HG03439 (cell line): ENCODE results near the gene NKAIN2.

Experiments used
- ATAC-seq: cut with Tn5 transposase; IDR thresholded peaks from one replicate; pipeline ENCODE4 v1.9.1; 2021; ENCODE audit warnings: mild to moderate bottlenecking, moderate library complexity; ENCODE audit not compliant: unreplicated experiment

NKAIN2 gene

GRCh38 chr6:123803504-123804013 is at the start of gene NKAIN2:
Gene NKAIN2 (plus strand): TSS chr6:123803865.
- peak; percentile 33 for ATAC-seq

DNA sequence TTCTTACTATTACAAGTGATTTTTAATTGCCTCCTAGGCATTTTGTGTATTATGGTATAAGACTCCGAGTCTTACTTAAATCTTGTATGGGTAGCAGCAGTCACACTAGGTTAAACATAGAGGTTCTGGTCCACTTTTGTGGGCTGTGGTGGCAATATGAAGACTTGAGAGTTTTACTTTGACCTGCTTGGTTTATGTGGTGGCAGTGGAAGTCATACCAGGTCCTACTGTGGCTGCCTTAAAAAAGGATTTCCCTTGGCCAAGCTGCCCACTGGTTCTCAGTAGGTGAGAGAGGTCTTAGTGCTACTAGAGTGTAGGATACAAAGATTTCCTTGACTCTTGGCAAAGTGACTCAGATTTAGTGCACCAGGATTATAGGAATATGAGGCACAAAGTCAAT is 44.2 kb upstream of the NKAIN2 start:
- no peak for ATAC-seq

- no peak for ATAC-seq
These were observed 39.8 kb upstream of the NKAIN2 start for GRCh38 chr6:123763904-123764303.

DNA sequence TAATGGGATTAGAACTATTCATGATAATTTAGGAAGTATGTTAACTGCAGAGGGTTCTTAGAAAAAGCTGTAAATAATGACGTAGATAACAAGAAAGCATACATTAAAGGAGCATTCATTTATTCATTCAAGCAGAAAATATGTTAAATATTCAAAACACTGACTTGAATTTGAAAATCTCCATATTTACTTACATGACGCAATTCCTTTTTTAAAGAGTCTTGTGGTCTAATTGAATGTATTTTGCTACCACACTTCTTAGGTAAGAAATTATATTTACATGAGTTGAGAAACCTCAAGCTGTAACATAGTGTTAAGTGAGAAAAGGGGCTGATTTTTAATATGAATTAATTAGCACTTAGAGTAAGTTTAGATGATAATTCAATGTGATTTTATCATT is 38.9 kb upstream of the NKAIN2 start:
- ATAC-seq = no peak

- no peak for ATAC-seq
These were observed 34.7 kb upstream of the NKAIN2 start for GRCh38 chr6:123768921-123769320.

DNA sequence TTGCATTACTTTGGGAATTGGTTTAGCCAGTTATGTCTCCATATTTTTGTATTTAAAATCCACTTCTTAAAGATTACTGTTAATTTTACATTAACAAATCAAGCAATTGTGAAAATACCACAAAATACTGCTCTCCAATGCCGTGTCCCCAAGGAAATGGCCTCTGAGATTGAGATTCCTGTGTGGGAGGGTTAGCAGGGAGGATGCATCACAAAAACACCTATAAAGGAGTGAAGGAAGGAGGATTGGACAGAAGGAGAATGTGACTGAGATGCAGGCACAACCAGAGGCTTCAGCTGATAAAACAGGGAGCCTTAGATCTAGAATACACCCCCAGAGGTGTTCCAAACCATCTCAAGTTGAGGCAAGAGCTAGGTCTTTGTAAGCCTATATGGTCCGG is 34.2 kb upstream of the NKAIN2 start:
- no peak for ATAC-seq

- peak; percentile 39 for ATAC-seq
These were observed 33.3 kb upstream of the NKAIN2 start for GRCh38 chr6:123770247-123770949.

GRCh38 chr6:123771126-123771525 is 32.5 kb upstream of the NKAIN2 start:
- ATAC-seq = no peak

GRCh38 chr6:123777563-123777962 is 26.1 kb upstream of the NKAIN2 start:
- no peak for ATAC-seq

DNA sequence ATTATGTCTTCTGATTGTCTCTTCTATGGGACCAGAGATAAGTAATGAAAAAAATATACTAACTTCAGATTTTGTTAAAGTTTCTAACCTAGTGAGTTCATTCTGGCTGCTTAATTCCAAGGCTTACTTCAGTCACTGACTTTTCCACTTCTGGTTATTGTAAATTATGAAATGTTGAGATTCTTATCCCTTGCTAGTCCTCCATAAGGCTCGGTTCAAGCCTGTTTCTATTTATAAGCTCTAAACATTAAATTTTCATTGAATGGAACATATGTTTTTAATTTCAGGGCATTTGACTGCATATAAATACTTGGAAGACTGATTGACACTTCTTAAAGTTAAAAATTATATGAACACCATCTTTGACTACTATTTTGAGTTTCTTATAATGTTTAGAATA is 23.6 kb upstream of the NKAIN2 start:
- no peak for ATAC-seq

DNA sequence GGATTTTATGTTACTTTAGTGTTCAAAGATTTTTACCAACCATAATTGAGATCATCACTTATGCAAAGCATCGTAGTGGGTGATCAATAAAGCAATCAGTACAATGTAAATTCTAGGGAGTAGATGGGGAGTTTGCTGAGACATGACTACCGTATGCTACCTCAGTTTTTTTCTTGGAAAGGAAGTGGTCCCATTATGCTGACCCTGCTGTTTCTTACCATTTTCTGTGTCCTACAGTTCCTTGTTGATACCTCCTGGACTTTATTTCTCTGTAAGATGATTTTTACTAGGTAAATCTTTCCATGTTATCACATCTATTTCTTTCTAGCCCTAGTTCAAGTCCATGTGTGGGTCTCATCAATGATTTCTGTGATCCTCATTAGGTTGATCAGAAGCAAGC is 19.3 kb upstream of the NKAIN2 start:
- ATAC-seq = no peak

- no peak for ATAC-seq
These were observed 18.6 kb upstream of the NKAIN2 start for GRCh38 chr6:123785039-123785438.

DNA sequence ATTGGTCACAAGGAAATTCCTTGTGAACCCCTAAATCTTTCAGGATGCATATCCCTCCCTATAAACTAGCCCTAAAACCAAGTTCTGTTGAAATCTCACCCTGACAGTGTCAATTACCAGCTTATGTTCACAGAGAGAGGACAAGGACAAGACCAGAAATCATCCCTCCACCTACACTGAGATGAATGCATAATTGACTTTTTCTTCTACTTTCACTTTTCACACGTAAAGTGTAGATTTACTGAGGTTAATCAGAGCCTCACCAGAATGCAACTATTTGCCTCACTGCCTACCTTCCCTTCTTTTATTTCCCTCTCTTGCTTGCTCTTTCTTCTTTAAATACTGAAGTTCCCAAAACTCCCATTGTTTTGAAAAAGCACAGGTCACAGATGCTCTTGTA is 15.3 kb upstream of the NKAIN2 start:
- ATAC-seq = no peak

- ATAC-seq = no peak
These were observed 9.5 kb upstream of the NKAIN2 start for GRCh38 chr6:123794190-123794589.

GRCh38 chr6:123794799-123795198 is 8.9 kb upstream of the NKAIN2 start:
- no peak for ATAC-seq

DNA sequence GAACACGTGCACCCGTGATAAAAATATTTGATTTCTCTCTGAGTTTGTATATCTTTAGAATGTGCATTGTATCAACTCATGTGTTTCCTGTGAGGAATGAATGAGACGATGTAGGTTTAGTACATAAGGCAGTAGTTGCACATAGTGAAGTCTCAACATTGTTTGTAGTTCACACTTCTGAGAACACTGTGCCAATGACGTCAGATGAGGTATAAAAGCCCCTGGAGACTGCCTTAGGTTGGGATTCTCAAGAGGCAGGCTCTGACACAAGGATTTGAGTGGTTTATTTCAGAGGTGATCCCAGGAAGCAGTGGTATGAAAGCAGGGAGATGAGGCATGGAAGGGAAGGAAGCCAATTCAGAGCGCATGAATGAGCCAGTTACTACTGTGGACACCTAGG is 2.6 kb upstream of the NKAIN2 start:
- no peak for ATAC-seq

GRCh38 chr6:123802351-123802696 is 1.3 kb upstream of the NKAIN2 start:
- ATAC-seq = peak; percentile 14

GRCh38 chr6:123802697-123803503 is 765 bp upstream of the NKAIN2 start:
- ATAC-seq = peak; percentile 98

DNA sequence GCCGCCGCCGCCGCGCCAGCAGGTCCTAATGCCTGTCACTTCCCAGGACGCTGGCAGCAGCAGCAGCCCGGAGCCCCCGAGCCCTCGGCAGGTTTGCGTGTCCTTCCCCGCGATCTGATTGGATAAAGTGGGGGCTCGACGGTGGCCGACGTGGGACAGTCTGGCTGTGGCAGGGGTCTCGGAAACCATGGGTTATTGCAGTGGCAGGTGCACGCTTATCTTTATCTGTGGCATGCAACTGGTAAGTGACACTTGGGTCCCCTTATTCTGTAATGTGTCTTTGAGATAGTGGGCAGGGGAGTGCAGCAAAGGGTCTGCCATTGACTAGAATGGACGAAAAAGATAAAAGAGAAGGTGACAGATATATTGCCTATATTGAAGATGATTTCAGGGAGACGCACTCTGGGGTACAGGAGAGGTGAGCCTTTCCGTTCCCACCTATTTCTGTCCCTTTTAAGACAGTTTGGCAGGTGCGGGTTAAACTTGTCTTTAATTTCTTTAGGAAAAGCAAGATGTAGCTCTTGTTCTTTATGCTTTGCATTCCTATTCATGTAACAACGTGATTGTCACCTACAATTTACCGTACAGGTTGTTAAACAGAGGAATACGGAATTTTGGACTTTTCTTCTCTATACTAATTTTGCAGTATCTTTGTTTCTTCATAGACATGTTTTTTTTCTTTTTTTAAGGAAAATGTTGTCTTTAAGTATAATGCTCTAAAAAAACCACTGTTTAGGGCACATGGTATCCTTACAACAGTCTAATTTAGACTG is 535 bp downstream of the NKAIN2 start:
- ATAC-seq = no peak

DNA sequence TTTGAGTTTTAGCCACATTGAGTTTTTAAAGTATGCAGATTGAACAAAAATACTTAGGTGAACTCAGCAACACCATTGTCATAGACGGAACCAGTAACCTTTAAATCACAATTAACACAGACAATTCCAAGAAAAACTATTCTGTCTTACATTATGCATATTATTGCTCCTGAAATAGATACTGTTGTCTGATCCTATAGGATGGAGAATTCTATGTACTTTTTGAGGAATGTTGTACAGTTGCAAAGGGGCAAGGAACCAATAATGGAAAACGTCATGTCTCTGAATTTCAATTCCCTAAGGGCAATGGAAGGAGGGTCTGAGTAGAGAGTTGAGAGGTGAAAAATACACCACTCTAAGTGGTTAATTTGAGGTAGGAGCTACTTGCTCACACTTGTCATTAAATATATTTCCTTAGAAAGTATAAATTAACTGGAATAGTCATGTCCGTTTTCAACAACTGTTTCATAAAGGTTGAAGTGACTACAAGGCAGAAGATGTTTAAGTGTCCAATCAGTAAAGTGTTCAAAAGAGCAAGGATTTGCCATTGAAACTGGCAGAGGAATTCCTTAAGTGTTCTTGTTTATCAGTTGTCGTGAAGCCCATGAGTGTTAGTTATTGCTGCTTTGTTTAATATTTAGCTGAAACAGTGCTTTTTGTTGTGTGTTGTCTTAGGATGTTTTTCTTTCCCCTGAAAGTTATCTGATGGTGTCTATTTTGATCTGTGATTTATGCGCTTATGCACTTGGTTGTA is 1.3 kb downstream of the NKAIN2 start:
- ATAC-seq = no peak

- no peak for ATAC-seq
These were observed 2.3 kb downstream of the NKAIN2 start for GRCh38 chr6:123805921-123806320.
